NK-92 treated with Interleukin-12 subunit alpha and Interleukin-12 subunit beta, amount 100 ng/mL, for 24 hours (cell line): ENCODE measurements around the gene CAPN13.

ENCODE experiments used
- DNase-seq: peaks from one replicate; lab custom pipeline; 2025; lab: John Stamatoyannopoulos, UW

The CAPN13 gene

GRCh38 chr2:30764021-30764800 lies 43.0 kb downstream of the CAPN13 start:
- DNase-seq, result no peak

DNA sequence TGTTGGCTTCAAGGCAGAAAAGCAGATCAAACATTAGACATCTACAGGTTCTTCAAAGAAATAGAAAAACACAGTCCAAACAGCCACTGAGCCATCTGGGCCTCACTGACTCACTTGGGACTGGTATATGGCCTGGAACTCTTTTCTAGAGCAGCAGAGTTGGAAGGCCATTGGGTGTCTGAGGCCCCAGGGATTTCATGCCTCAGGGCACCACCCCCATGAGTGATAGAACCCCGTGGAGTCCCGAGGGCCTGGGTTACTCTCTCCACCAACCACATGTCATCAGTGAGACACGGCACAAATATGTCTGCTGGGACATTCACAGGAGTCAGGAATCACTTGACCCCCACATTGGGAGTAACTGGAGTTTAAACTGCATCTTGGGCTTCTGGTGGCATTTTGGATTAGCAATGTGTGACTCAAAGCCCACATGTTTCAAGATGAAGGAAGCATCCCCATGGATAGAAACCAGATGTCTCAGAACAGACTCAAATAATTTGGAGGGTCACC lies 44.0 kb downstream of the CAPN13 start:
- DNase-seq, result no peak

GRCh38 chr2:30761226-30761625 lies 46.0 kb downstream of the CAPN13 start:
- DNase-seq, result no peak

- DNase-seq, result no peak
Observed at GRCh38 chr2:30759481-30759880, 47.8 kb downstream of the CAPN13 start.

- DNase-seq, result no peak
Observed at GRCh38 chr2:30758191-30758651, 49.0 kb downstream of the CAPN13 start.

GRCh38 chr2:30757749-30758148 lies 49.5 kb downstream of the CAPN13 start:
- DNase-seq, result no peak

DNA sequence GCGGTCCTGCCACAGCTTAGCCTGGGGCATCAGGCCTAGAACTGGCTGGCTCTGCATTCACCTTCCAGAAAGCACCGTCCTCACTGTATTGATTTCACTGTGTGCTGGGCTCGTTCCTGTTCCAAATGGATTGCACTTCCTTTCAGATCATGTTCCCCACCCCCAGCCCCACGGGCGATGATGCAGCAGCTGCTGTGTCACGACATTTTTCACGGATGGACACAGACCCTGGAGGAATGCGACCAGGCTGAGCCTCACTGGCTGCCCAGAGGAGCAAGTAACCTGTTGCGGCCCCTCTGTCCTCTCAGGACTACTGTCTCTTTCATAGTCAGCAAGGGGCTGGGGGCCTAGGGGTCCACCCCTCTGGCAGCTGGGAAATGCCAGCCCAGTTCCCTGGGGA lies 50.3 kb downstream of the CAPN13 start:
- no peak for DNase-seq

- no peak for DNase-seq
Observed at GRCh38 chr2:30756051-30756719, 51.1 kb downstream of the CAPN13 start.

DNA sequence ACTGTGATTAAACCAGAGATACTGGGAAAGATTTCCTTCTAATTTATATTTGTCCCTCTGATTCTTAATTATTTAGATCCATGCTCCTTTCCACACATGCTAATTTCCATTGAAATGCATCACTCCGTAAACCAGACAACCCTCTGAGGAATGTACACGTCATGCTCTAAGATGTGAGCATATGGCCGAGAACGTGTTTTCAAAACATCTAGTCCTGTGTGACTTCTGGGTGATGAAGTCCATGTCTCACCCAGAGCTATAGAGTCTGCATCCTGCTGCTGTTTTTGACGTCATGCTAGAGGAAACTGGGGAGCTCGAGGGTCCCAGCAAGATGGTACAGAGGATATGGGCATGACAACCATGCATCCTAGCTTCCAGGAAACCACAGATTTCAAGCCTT lies 53.6 kb downstream of the CAPN13 start:
- no peak for DNase-seq

- DNase-seq, result no peak
Observed at GRCh38 chr2:30752811-30753210, 54.4 kb downstream of the CAPN13 start.

DNA sequence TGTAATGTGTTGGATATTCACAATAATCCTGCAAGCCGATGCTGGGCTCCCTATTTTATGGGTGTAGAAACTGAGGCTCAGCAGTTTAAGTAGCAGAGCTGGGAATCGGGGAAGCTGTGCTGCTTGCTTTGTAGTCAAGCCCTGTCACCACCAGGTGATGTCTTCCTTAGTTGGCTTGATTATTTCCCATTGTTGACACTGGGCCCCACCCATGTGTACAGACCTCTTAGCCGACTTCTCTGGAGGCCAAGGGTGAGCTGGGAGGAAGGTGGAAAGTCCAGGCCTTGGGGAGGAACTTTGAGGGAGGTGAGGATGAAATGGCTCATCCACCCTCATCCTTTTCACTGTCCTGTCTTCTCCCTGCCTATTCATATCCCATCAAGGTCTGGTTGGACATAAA lies 60.0 kb downstream of the CAPN13 start:
- no peak for DNase-seq

DNA sequence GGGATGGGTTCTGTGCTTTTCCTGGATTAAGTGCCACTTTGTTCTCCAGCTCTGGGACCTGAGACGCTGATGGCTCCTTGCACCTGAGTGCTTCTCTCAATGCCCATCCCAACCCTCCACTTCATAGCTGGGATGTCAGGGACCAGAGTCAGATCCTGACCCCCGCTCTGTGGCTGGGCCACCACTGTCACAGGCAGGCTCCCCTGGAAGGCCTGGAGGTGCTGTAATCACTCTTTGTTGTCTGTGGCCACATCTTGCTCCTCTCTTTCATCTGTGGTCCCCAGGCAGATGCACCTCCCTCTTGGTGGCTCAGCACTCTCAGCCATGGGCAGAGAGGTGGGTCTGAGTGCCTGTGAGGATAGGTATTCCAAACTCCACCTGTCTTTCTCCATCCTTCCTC lies 62.4 kb downstream of the CAPN13 start:
- no peak for DNase-seq

DNA sequence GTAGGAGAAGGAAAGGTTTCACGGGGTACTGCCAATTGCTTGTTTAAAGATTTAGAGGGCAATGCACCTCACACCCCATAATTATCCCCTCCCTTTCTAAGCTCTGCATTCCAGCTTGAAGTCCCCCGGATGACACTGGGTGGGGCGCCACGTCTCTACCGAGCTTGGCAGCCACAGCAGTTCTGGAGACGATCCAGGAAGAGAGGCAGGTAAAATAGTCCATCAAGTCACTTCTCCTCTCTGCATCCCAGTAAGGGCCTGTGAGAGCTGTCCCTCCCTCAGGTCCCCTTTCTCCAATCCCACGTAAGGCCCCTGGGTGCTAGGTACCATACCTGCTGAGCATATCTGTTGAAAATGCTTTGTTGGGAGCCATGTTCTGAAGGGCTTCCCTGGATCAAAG lies 65.7 kb downstream of the CAPN13 start:
- DNase-seq, result no peak

- DNase-seq, result no peak
Observed at GRCh38 chr2:30738141-30738911, 68.9 kb downstream of the CAPN13 start.

GRCh38 chr2:30737326-30737610 lies 70.0 kb downstream of the CAPN13 start:
- no peak for DNase-seq

DNA sequence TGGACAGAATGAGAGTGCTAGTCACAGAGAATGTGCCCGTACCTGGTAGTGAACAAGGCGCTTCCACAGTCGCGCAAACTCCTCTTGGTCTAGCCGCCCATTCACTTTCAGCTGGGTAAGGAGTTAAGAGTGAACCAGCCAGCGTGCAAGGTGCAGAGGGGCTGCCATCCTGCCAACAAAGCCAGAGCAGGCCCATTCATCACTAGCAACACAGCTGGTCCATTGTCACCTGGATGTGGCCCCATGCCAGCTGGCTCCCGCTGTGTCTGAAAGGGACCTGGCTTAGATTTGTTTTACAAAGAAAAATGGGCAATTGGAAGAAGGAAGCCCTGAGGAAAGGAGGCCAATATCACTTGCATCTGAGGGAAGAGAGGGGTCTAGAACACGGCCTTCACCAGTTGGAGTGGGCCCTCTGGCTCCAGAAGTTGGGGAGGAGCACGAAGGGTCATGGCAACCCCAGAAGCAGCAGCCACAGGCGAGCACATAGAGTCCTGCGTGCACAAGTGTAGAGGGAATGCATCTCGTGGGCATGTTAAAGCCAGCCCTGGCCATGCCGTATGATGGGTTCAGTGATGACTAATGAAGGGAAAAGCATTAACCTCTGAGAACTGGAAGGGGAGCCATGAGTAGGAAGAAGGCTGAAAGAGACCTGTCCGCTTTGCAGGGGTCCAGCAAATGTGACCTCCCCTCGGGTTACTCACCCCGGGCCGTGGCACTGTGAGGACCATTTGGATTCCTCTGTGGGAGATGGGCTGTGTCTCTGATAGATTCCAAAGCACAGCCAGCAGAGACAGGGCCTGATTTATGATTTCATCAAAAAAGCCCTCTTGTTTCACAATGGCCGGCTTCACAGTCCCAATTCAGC lies 70.6 kb downstream of the CAPN13 start:
- DNase-seq, result no peak

GRCh38 chr2:30733876-30734520 lies 73.2 kb downstream of the CAPN13 start:
- no peak for DNase-seq

DNA sequence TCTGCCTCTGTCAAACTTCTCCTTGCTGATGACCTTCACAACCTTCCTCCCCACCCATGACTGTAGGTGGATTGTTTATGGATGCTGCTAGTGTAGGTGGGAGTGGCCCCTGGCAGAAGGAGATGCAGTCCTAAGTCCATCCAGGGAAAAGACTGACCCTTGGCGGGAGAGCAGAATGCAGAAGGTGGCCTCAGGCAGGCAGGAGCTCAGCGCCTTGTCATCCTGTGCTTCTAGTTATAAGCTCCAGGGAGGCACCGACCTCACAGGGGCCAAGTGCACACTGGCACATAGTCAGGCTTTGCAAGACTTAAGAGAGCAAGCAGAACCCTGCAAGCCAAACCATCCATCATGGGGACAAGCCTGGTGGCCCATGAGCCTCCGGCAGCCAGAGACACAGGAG lies 74.4 kb downstream of the CAPN13 start:
- no peak for DNase-seq

- DNase-seq, result no peak
Observed at GRCh38 chr2:30732376-30732775, 74.9 kb downstream of the CAPN13 start.

DNA sequence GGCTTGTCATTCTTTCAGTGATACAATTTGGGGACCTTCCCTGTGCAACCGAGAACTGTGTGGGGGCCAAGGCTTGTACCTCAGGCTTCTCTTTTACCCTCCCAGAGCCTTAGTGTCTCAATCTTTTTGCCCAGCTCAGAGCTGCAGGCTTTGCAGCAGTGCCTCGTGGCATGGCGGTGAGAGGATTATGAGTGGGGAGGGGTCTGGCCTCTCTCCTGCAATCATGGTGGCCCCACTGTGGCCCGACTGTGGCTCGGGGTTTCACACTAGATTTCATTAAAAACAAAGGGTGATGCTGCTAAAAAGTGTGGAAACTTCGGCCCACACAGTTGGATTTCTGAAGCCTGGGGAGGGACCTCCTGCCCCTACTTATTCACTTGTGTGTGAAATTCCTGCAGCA lies 75.5 kb downstream of the CAPN13 start:
- no peak for DNase-seq
